Measurements from ENCODE around the gene RMI2.

DNA sequence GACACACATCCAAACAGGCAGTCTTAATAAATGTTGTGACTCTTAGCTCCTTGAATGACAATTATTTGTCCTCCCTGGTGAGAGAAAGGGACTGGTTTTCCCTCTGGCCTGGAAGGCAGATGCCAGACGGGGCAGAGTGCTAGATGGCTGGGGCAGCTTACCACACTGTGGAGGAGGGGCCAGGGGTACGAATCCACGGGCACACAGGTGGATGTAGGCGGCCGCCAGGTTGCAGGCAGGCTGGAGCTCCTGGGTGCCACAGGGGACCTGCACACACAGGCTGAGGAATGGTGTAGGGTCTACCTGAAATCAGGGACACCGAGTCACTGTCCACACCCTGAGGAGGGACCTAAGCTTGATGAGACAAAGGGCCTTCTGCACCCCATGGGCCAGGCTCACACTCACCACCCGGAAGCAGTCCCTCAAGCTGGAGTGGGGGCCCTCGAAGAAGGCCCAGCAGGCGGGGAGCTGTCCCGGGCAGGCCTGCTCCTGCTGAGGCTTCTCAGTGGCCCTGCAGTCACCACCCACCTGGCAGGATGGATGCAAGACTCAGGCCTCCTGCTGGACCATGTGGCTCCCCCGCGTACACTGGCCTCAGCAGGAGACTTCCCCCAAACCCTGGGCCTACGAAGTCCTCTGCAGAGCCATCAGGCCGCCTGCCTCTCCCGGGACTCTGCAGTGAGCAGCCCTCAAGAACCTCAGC, 38.4 kb downstream of the RMI2 start:
- TF ChIP-seq, protein P1, sequence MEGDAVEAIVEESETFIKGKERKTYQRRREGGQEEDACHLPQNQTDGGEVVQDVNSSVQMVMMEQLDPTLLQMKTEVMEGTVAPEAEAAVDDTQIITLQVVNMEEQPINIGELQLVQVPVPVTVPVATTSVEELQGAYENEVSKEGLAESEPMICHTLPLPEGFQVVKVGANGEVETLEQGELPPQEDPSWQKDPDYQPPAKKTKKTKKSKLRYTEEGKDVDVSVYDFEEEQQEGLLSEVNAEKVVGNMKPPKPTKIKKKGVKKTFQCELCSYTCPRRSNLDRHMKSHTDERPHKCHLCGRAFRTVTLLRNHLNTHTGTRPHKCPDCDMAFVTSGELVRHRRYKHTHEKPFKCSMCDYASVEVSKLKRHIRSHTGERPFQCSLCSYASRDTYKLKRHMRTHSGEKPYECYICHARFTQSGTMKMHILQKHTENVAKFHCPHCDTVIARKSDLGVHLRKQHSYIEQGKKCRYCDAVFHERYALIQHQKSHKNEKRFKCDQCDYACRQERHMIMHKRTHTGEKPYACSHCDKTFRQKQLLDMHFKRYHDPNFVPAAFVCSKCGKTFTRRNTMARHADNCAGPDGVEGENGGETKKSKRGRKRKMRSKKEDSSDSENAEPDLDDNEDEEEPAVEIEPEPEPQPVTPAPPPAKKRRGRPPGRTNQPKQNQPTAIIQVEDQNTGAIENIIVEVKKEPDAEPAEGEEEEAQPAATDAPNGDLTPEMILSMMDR (IDR thresholded peaks at IDR 0.05; ENCODE audit: insufficient read depth, low read length): no peak
- TF ChIP-seq GABPA (IDR thresholded peaks at IDR 0.05; ENCODE audit: low read depth) (no peak), POLR2AphosphoS5 (IDR thresholded peaks at IDR 0.05; ENCODE audit: low read depth) (no peak)

Measured in HL-60 (cell line).